Suprapubic skin (tissue), 4 donors: ENCODE results near the gene CWF19L1. TPM values are rescaled to one million over a fixed set of nuclear protein-coding genes. Genes with fewer than 3 reads are reported as not detected.

Source experiments
- DNase-seq, 2 donors: peaks; one replicate each; pipeline ENCODE4 v3.0.0-alpha.2; 2019; ENCODE audit warnings: low spot score in 2 of 2
- H3K27ac ChIP-seq: fragments of 200-600 bp; sonication (generic); one replicate; pipeline ENCODE4 v1.5.1; 2019
- H3K27me3 ChIP-seq: fragments of 200-600 bp; sonication (generic); one replicate; pipeline ENCODE4 v1.5.1; 2019
- H3K36me3 ChIP-seq: fragments of 200-600 bp; sonication (generic); one replicate; pipeline ENCODE4 v1.5.1; 2019
- H3K4me1 ChIP-seq: fragments of 200-600 bp; sonication (generic); one replicate; pipeline ENCODE4 v1.5.1; 2019
- H3K4me3 ChIP-seq: fragments of 200-600 bp; sonication (generic); one replicate; pipeline ENCODE4 v1.5.1; 2019; ENCODE audit warnings: mild to moderate bottlenecking
- H3K9me3 ChIP-seq: fragments of 200-600 bp; sonication (generic); one replicate; pipeline ENCODE4 v1.5.1; 2019
- CTCF ChIP-seq, 2 donors: fragments of 200-600 bp in 1 of 2; fragments of 450-650 bp in 1 of 2; sonication (generic) in 1 of 2; IDR thresholded peaks; one replicate each; pipeline ENCODE4 v1.5.1; 2016 to 2019; ENCODE audit warnings: antibody characterized with exemption in 2 of 2, mild to moderate bottlenecking in 1 of 2, moderate library complexity in 1 of 2
- EP300 ChIP-seq: sonication (generic); formaldehyde crosslinking; IDR thresholded peaks from one replicate; pipeline ENCODE4 v1.6.1; 2017; ENCODE audit warnings: antibody characterized with exemption
- POLR2A ChIP-seq, 2 donors: fragments of 450-650 bp; IDR thresholded peaks; one replicate each; pipeline ENCODE4 v1.6.1; 2017; ENCODE audit warnings: antibody characterized with exemption in 2 of 2, mild to moderate bottlenecking in 2 of 2, moderate library complexity in 2 of 2
- POLR2AphosphoS5 ChIP-seq, 3 donors: sonication (generic); formaldehyde crosslinking; IDR thresholded peaks; one replicate each; pipeline ENCODE4 v1.6.1; 2017; ENCODE audit warnings: antibody characterized with exemption in 3 of 3
- WGBS: methylation state at CpG from one replicate; pipeline ENCODE4 v1.1.5; 2018; 5-methylcytosine and 5-hydroxymethylcytosine counted together
- total RNA-seq, 4 donors: library from RNA; depleted of rRNA; stranded (reverse); fragments of >200 nt; gene quantifications; one replicate each; pipeline ENCODE4 v1.1.0, GENCODE V29; 2016

CWF19L1 gene
- total RNA-seq, 4 donors from 2014 or later, result 14.3 to 27.9 (median 22.6) TPM

- peaks cover 80% of the 10 kb centered on the region for H3K36me3 ChIP-seq
- no peak overlapping the region for H3K4me3 ChIP-seq
- WGBS, result 100% methylated on average over 2 of the region's 2 CpGs
- H3K27ac ChIP-seq, result no peak overlapping the region
- no peaks in the 10 kb centered on the region for H3K27me3 ChIP-seq
- H3K4me1 ChIP-seq, result no peaks in the 10 kb centered on the region
- DNase-seq, result no peak
- no peaks in the 10 kb centered on the region for H3K9me3 ChIP-seq
- no peak for TF ChIP-seq POLR2AphosphoS5 (IDR thresholded peaks at IDR 0.05)
- TF ChIP-seq EP300, result no peak
- no peak for TF ChIP-seq CTCF (IDR thresholded peaks at IDR 0.05)
- TF ChIP-seq POLR2A (IDR thresholded peaks at IDR 0.05), result no peak
These were observed 44.9 kb downstream of the CWF19L1 start for GRCh38 chr10:100222529-100222928.

- Histone ChIP-seq H3K9me3 (no peaks in the 10 kb centered on the region), H3K4me1 (no peaks in the 10 kb centered on the region), H3K4me3 (no peak overlapping the region), H3K27ac (no peak overlapping the region), H3K36me3 (peaks cover 83% of the 10 kb centered on the region), H3K27me3 (no peaks in the 10 kb centered on the region)
- TF ChIP-seq POLR2AphosphoS5 (IDR thresholded peaks at IDR 0.05) (no peak), POLR2A (IDR thresholded peaks at IDR 0.05) (no peak), CTCF (IDR thresholded peaks at IDR 0.05) (no peak), EP300 (no peak)
- WGBS, result 92% methylated on average over 2 of the region's 2 CpGs
- no peak for DNase-seq
These were observed 51.4 kb downstream of the CWF19L1 start for GRCh38 chr10:100216006-100216405.

- peaks cover 63% of the 10 kb centered on the region for H3K36me3 ChIP-seq
- H3K27me3 ChIP-seq, result no peaks in the 10 kb centered on the region
- TF ChIP-seq POLR2AphosphoS5 (IDR thresholded peaks at IDR 0.05) (no peak), CTCF (IDR thresholded peaks at IDR 0.05) (no peak), EP300 (no peak), POLR2A (IDR thresholded peaks at IDR 0.05) (no peak)
- no peak overlapping the region for H3K4me3 ChIP-seq
- DNase-seq, result no peak
- no peaks in the 10 kb centered on the region for H3K4me1 ChIP-seq
- WGBS, result 79% methylated on average over 7 of the region's 7 CpGs
- H3K27ac ChIP-seq, result no peak overlapping the region
- H3K9me3 ChIP-seq, result no peaks in the 10 kb centered on the region
These were observed 58.1 kb downstream of the CWF19L1 start for GRCh38 chr10:100209303-100209702.

- Histone ChIP-seq H3K9me3 (no peaks in the 10 kb centered on the region), H3K36me3 (peaks cover 64% of the 10 kb centered on the region), H3K4me1 (no peaks in the 10 kb centered on the region), H3K27me3 (no peaks in the 10 kb centered on the region), H3K27ac (no peak overlapping the region), H3K4me3 (no peak overlapping the region)
- no peak for DNase-seq
- WGBS, result 91% methylated on average over 9 of the region's 9 CpGs
- no peak for TF ChIP-seq POLR2A (IDR thresholded peaks at IDR 0.05)
- no peak for TF ChIP-seq POLR2AphosphoS5 (IDR thresholded peaks at IDR 0.05)
- TF ChIP-seq CTCF (IDR thresholded peaks at IDR 0.05), result no peak
- TF ChIP-seq EP300, result no peak
These were observed 59.2 kb downstream of the CWF19L1 start for GRCh38 chr10:100208276-100208675.

- TF ChIP-seq EP300 (no peak), POLR2AphosphoS5 (IDR thresholded peaks at IDR 0.05) (no peak), POLR2A (IDR thresholded peaks at IDR 0.05) (no peak), CTCF (IDR thresholded peaks at IDR 0.05) (no peak)
- Histone ChIP-seq H3K36me3 (peaks cover 79% of the 10 kb centered on the region), H3K27me3 (no peaks in the 10 kb centered on the region), H3K4me3 (no peak overlapping the region), H3K9me3 (no peaks in the 10 kb centered on the region), H3K4me1 (no peaks in the 10 kb centered on the region), H3K27ac (no peak overlapping the region)
- 85% methylated on average over 2 of the region's 2 CpGs for WGBS
- DNase-seq, result no peak
These were observed 63.1 kb downstream of the CWF19L1 start for GRCh38 chr10:100204370-100204769.
